ENCODE measurements around the gene NALCN.

DNA sequence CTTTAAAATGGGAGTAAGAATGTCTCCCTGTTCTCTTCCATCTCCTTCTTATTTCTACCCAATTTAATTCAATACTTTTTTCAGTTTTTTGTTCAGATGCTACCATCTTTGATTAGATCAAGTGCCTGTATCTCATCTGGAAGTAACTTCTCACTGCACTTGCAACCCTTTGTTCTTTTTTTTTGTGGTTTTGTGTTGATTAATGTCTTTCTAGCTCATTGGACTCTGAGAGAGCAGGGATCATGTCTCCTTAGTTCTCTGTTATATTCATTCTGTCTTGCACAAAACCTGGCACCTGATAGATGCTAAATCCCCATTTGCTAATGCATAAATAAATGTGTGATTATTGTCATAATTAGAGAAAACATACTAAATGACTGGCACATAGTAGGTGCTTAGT is 35.3 kb upstream of the NALCN start:
- TF ChIP-seq, protein P1, sequence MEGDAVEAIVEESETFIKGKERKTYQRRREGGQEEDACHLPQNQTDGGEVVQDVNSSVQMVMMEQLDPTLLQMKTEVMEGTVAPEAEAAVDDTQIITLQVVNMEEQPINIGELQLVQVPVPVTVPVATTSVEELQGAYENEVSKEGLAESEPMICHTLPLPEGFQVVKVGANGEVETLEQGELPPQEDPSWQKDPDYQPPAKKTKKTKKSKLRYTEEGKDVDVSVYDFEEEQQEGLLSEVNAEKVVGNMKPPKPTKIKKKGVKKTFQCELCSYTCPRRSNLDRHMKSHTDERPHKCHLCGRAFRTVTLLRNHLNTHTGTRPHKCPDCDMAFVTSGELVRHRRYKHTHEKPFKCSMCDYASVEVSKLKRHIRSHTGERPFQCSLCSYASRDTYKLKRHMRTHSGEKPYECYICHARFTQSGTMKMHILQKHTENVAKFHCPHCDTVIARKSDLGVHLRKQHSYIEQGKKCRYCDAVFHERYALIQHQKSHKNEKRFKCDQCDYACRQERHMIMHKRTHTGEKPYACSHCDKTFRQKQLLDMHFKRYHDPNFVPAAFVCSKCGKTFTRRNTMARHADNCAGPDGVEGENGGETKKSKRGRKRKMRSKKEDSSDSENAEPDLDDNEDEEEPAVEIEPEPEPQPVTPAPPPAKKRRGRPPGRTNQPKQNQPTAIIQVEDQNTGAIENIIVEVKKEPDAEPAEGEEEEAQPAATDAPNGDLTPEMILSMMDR (IDR thresholded peaks at IDR 0.05): no peak
- TF ChIP-seq POLR2A (IDR thresholded peaks at IDR 0.05): no peak

All from esophagus squamous epithelium (tissue), 4 donors.